OCI-LY1 (cell line): ENCODE data around the gene USP44.

Experiments
- H2AFZ ChIP-seq: fragments of 200-600 bp; sonication (generic), shearing (Covaris generic); 2 replicates; pipeline ENCODE4 v1.6.0; 2014; ENCODE audit warnings: antibody characterized with exemption, mild to moderate bottlenecking, low read length
- H3F3A ChIP-seq: fragments of 200-600 bp; sonication (generic), shearing (Covaris generic); 2 replicates; pipeline ENCODE4 v1.6.0; 2014; ENCODE audit warnings: mild to moderate bottlenecking, antibody characterized with exemption, low read length, moderate library complexity; ENCODE audit not compliant: insufficient read depth
- H3K27ac ChIP-seq: fragments of 200-600 bp; sonication (generic); 2 replicates; pipeline ENCODE4 v1.5.1; 2014; ENCODE audit warnings: low read length, mixed run types, mild to moderate bottlenecking, low read depth; ENCODE audit not compliant: poor library complexity, severe bottlenecking
- H3K27me3 ChIP-seq: fragments of 200-600 bp; sonication (generic); 2 replicates; pipeline ENCODE4 v1.6.0; 2014; ENCODE audit warnings: antibody characterized with exemption, mild to moderate bottlenecking, low read length, moderate library complexity; ENCODE audit not compliant: insufficient read depth
- H3K36me3 ChIP-seq: fragments of 200-600 bp; sonication (generic); 2 replicates; pipeline ENCODE4 v1.6.1; 2014; ENCODE audit warnings: mild to moderate bottlenecking, antibody characterized with exemption, low read length, moderate library complexity, mixed read lengths; ENCODE audit not compliant: insufficient read depth
- H3K4me1 ChIP-seq: fragments of 200-600 bp; sonication (generic); 2 replicates; pipeline ENCODE4 v1.5.1; 2014; ENCODE audit warnings: mild to moderate bottlenecking, low read length, moderate library complexity; ENCODE audit not compliant: insufficient read depth, severe bottlenecking
- H3K4me2 ChIP-seq: fragments of 200-600 bp; sonication (generic), shearing (Covaris generic); 2 replicates; pipeline ENCODE4 v1.6.1; 2014; ENCODE audit warnings: low read length
- H3K4me3 ChIP-seq: fragments of 200-600 bp; sonication (generic); 2 replicates; pipeline ENCODE4 v1.5.1; 2014; ENCODE audit warnings: low read length, low read depth, mild to moderate bottlenecking, mixed read lengths; ENCODE audit not compliant: poor library complexity, severe bottlenecking
- H3K79me2 ChIP-seq: fragments of 200-600 bp; shearing (Covaris generic); 2 replicates; pipeline ENCODE4 v1.6.1; 2016; ENCODE audit warnings: mixed run types, low read length, mixed read lengths; ENCODE audit not compliant: insufficient read depth
- H3K9ac ChIP-seq: fragments of 200-600 bp; sonication (generic), shearing (Covaris generic); 2 replicates; pipeline ENCODE4 v1.6.1; 2014; ENCODE audit warnings: mild to moderate bottlenecking, low read length, mixed read lengths
- H3K9me2 ChIP-seq: fragments of 200-600 bp; sonication (generic), shearing (Covaris generic); 2 replicates; pipeline ENCODE4 v1.6.1; 2014; ENCODE audit warnings: low read depth, mild to moderate bottlenecking, low read length, mixed read lengths
- H3K9me3 ChIP-seq: fragments of 200-600 bp; shearing (Covaris generic); 2 replicates; pipeline ENCODE4 v1.6.1; 2014; ENCODE audit warnings: low read length, mixed read lengths
- H4K20me1 ChIP-seq: fragments of 200-600 bp; sonication (generic), shearing (Covaris generic); 2 replicates; pipeline ENCODE4 v1.6.0; 2016; ENCODE audit warnings: mild to moderate bottlenecking, low read length; ENCODE audit not compliant: insufficient read depth
- CTCF ChIP-seq: fragments of 200-600 bp; sonication (generic), shearing (Covaris generic); IDR thresholded peaks from 2 replicates; pipeline ENCODE4 v1.5.1; 2017; ENCODE audit warnings: mild to moderate bottlenecking, antibody characterized with exemption, low read length, moderate library complexity, mixed read lengths
- EZH2 ChIP-seq: fragments of 200-600 bp; sonication (generic), shearing (Covaris generic); IDR thresholded peaks from 2 replicates; pipeline ENCODE4 v1.8.0; 2017; ENCODE audit warnings: borderline replicate concordance, mixed run types, mild to moderate bottlenecking, antibody characterized with exemption, low read length, moderate library complexity, mixed read lengths

Gene USP44

GRCh38 chr12:95551305-95551704 is at the start of gene USP44:
Gene USP44 (minus strand): TSS chr12:95551476. CDS start chr12:95534256, 17,220 bp downstream.
- Histone ChIP-seq H3K79me2 (no peaks in the 10 kb centered on the region), H2AFZ (no peak within 1 kb of the TSS), H3F3A (no peaks in the 10 kb centered on the region), H3K27ac (no peak within 1 kb of the TSS), H3K27me3 (peaks cover 14% of the 10 kb centered on the region; the same call in 1 of the 2 replicates), H3K4me2 (no peak within 1 kb of the TSS), H3K36me3 (no peaks in the 10 kb centered on the region; the same call in 1 of the 2 replicates), H3K9me2 (no peaks in the 10 kb centered on the region), H3K4me1 (no peaks in the 10 kb centered on the region), H3K4me3 (no peak within 1 kb of the TSS), H3K9me3 (peaks cover 7% of the 10 kb centered on the region; the same call in 1 of the 2 replicates), H4K20me1 (no peaks in the 10 kb centered on the region), H3K9ac (no peak within 1 kb of the TSS)
- TF ChIP-seq CTCF (no peak), EZH2 (no peak)

GRCh38 chr12:95600567-95600966 is 49.3 kb upstream of the USP44 start:
- Histone ChIP-seq H3K9ac (no peak overlapping the region), H3K4me1 (no peaks in the 10 kb centered on the region), H2AFZ (no peak overlapping the region), H3K9me2 (no peaks in the 10 kb centered on the region), H4K20me1 (no peaks in the 10 kb centered on the region), H3K4me2 (no peak overlapping the region), H3K27me3 (no peaks in the 10 kb centered on the region), H3K36me3 (no peaks in the 10 kb centered on the region), H3K79me2 (no peaks in the 10 kb centered on the region), H3K27ac (no peak overlapping the region), H3F3A (no peaks in the 10 kb centered on the region), H3K9me3 (no peaks in the 10 kb centered on the region), H3K4me3 (no peak overlapping the region)
- TF ChIP-seq CTCF (no peak), EZH2 (no peak)

- Histone ChIP-seq H3K27ac (no peak overlapping the region), H4K20me1 (no peaks in the 10 kb centered on the region), H3K27me3 (no peaks in the 10 kb centered on the region), H3F3A (no peaks in the 10 kb centered on the region), H3K79me2 (no peaks in the 10 kb centered on the region), H3K4me3 (no peak overlapping the region), H2AFZ (no peak overlapping the region), H3K4me2 (no peak overlapping the region), H3K9ac (no peak overlapping the region), H3K9me2 (no peaks in the 10 kb centered on the region), H3K9me3 (no peaks in the 10 kb centered on the region), H3K4me1 (no peaks in the 10 kb centered on the region), H3K36me3 (no peaks in the 10 kb centered on the region)
- TF ChIP-seq EZH2 (no peak), CTCF (no peak)
These were observed 48.6 kb upstream of the USP44 start for GRCh38 chr12:95599880-95600279.
